H1 (cell line): Measurements from ENCODE around the gene MYH13. TPM values are rescaled to one million over a fixed set of nuclear protein-coding genes. Genes with fewer than 3 reads are reported as not detected.

Experiments used
- CTCF ChIA-PET: fragments of 300-600 bp; sonication (Branson Sonifier 250); formaldehyde crosslinking; loops from one replicate; lab custom pipeline; 2021; ENCODE audit not compliant: partially characterized antibody; lab: Charles Lee
- POLR2A ChIA-PET: fragments of 300-600 bp; sonication (Branson Sonifier 250); formaldehyde crosslinking; loops from one replicate; lab custom pipeline; 2021; ENCODE audit warnings: inconsistent platforms; ENCODE audit not compliant: partially characterized antibody; lab: Charles Lee
- DNase-seq, 2 experiments: peaks; one replicate each; pipeline versions ENCODE4 v3.0.0 to v3.0.0-alpha.2; 2010 to 2022; ENCODE audit warnings: low spot score in 2 of 2, low read depth in 1 of 2, mixed read lengths in 1 of 2
- FAIRE-seq: peaks from 2 replicates; lab custom pipeline; 2011; peaks lifted over from hg19 to GRCh38; lab: Jason Lieb, UNC
- H2AFZ ChIP-seq: 2 replicates; pipeline ENCODE4 v1.8.1; 2012; ENCODE audit warnings: low read length, inconsistent platforms
- H2AK5ac ChIP-seq: 2 replicates; pipeline ENCODE4 v1.6.1; 2013; ENCODE audit warnings: low read depth, low read length
- H2BK120ac ChIP-seq: replicated peaks from 2 replicates; pipeline ENCODE3; 2013; ENCODE audit warnings: low read depth, low read length, inconsistent platforms
- H2BK12ac ChIP-seq: 2 replicates; pipeline ENCODE4 v1.6.1; 2013; ENCODE audit warnings: low read depth, low read length
- H2BK15ac ChIP-seq: 2 replicates; pipeline ENCODE4 v1.6.1; 2013; ENCODE audit warnings: low read length
- H2BK20ac ChIP-seq: 2 replicates; pipeline ENCODE4 v1.6.1; 2013; ENCODE audit warnings: low read length
- H2BK5ac ChIP-seq: 2 replicates; pipeline ENCODE4 v1.6.1; 2013; ENCODE audit warnings: low read depth, low read length
- H3K14ac ChIP-seq: 2 replicates; pipeline ENCODE4 v1.6.1; 2013; ENCODE audit warnings: inconsistent platforms; ENCODE audit not compliant: insufficient read length
- H3K18ac ChIP-seq: 2 replicates; pipeline ENCODE4 v1.6.1; 2013; ENCODE audit warnings: low read length; ENCODE audit errors: extremely low read depth
- H3K23ac ChIP-seq: 2 replicates; pipeline ENCODE4 v1.6.1; 2013; ENCODE audit warnings: inconsistent platforms; ENCODE audit not compliant: insufficient read length
- H3K23me2 ChIP-seq: 2 replicates; pipeline ENCODE4 v1.6.1; 2013; ENCODE audit warnings: low read depth, low read length
- H3K27ac ChIP-seq: 2 replicates; pipeline ENCODE4 v1.6.1; 2011; ENCODE audit warnings: low read depth, low read length, inconsistent platforms
- H3K27me3 ChIP-seq, 4 experiments: replicated peaks in 1 of 4; 1 replicate in 1 of 4; 2 replicates in 3 of 4; pipeline versions ENCODE4 v1.6.1 to v1.8.1; 2011 to 2013; ENCODE audit warnings: low read length in 3 of 4, mild to moderate bottlenecking in 3 of 4, inconsistent platforms in 2 of 4, mixed read lengths in 2 of 4, moderate library complexity in 1 of 4; ENCODE audit not compliant: control insufficient read depth in 3 of 4, insufficient read depth in 3 of 4; ENCODE audit errors: extremely low read depth in 1 of 4
- H3K36me3 ChIP-seq, 4 experiments: 2 replicates each; pipeline versions ENCODE4 v1.6.1 to v1.8.1; 2011 to 2013; ENCODE audit warnings: mild to moderate bottlenecking in 4 of 4, low read length in 3 of 4, moderate library complexity in 2 of 4, control low read depth in 1 of 4, inconsistent platforms in 1 of 4; ENCODE audit not compliant: insufficient read depth in 4 of 4, control insufficient read depth in 2 of 4
- H3K4ac ChIP-seq: replicated peaks from 2 replicates; pipeline ENCODE3; 2013; ENCODE audit warnings: low read length, low read depth, mixed read lengths, inconsistent platforms; ENCODE audit not compliant: insufficient read length
- H3K4me1 ChIP-seq, 4 experiments: replicated peaks in 1 of 4; 1 replicate in 1 of 4; 2 replicates in 3 of 4; pipeline versions ENCODE4 v1.6.1 to v1.8.1; 2011 to 2013; ENCODE audit warnings: low read length in 3 of 4, inconsistent platforms in 2 of 4, mixed read lengths in 1 of 4; ENCODE audit not compliant: insufficient read depth in 4 of 4, control insufficient read depth in 3 of 4
- H3K4me2 ChIP-seq, 2 experiments: 2 replicates each; pipeline versions ENCODE4 v1.6.1 to v1.8.1; 2011 to 2013; ENCODE audit warnings: low read depth in 2 of 2, low read length in 2 of 2, control low read depth in 1 of 2, inconsistent platforms in 1 of 2, mild to moderate bottlenecking in 1 of 2; ENCODE audit not compliant: insufficient read depth in 1 of 2
- H3K4me3 ChIP-seq, 4 experiments: fragments of 200-600, 300-600 bp in 1 of 4; sonication (generic), shearing (Covaris generic), sonication (Bioruptor Twin) in 1 of 4; 2 replicates each; pipeline versions ENCODE4 v1.5.1 to v1.8.1; 2011 to 2016; ENCODE audit warnings: low read length in 4 of 4, low read depth in 3 of 4, control low read depth in 2 of 4, inconsistent platforms in 2 of 4, mild to moderate bottlenecking in 2 of 4, mixed read lengths in 1 of 4, moderate library complexity in 1 of 4; ENCODE audit not compliant: insufficient read depth in 2 of 4; ENCODE audit errors: extremely low read depth in 1 of 4
- H3K56ac ChIP-seq: replicated peaks from 2 replicates; pipeline ENCODE3; 2013; ENCODE audit warnings: low read depth, mild to moderate bottlenecking, mixed read lengths, low read length, inconsistent platforms; ENCODE audit not compliant: insufficient read length
- H3K79me1 ChIP-seq: 2 replicates; pipeline ENCODE4 v1.6.1; 2013; ENCODE audit warnings: low read depth, low read length, control low read depth
- H3K79me2 ChIP-seq, 2 experiments: 2 replicates each; pipeline versions ENCODE4 v1.6.1 to v1.8.1; 2012 to 2013; ENCODE audit warnings: low read length in 2 of 2, mild to moderate bottlenecking in 2 of 2, inconsistent platforms in 1 of 2; ENCODE audit not compliant: insufficient read depth in 2 of 2, control insufficient read depth in 1 of 2
- H3K9ac ChIP-seq, 4 experiments: replicated peaks in 1 of 4; 1 replicate in 1 of 4; 2 replicates in 3 of 4; pipeline versions ENCODE4 v1.6.1 to v1.8.1; 2011 to 2013; ENCODE audit warnings: low read depth in 3 of 4, low read length in 3 of 4, control low read depth in 2 of 4, mild to moderate bottlenecking in 2 of 4, moderate library complexity in 2 of 4, inconsistent platforms in 1 of 4; ENCODE audit errors: extremely low read depth in 1 of 4
- H3K9me3 ChIP-seq, 2 experiments: 2 replicates each; pipeline versions ENCODE4 v1.6.1 to v1.8.1; 2012 to 2013; ENCODE audit warnings: mild to moderate bottlenecking in 2 of 2, moderate library complexity in 2 of 2, control low read depth in 1 of 2, inconsistent platforms in 1 of 2, low read depth in 1 of 2, low read length in 1 of 2, mixed read lengths in 1 of 2; ENCODE audit not compliant: insufficient read depth in 2 of 2
- H4K20me1 ChIP-seq, 2 experiments: replicated peaks in 1 of 2; 2 replicates each; pipeline versions ENCODE3 to v1.8.1; 2011 to 2013; ENCODE audit warnings: inconsistent platforms in 2 of 2, low read length in 2 of 2, mild to moderate bottlenecking in 1 of 2; ENCODE audit not compliant: insufficient read depth in 2 of 2, control insufficient read depth in 1 of 2
- H4K5ac ChIP-seq: 2 replicates; pipeline ENCODE4 v1.6.1; 2013; ENCODE audit warnings: low read length, low read depth, mixed read lengths, inconsistent platforms; ENCODE audit not compliant: insufficient read length
- H4K8ac ChIP-seq: 2 replicates; pipeline ENCODE4 v1.8.0; 2013; ENCODE audit warnings: mild to moderate bottlenecking, moderate library complexity, low read length, inconsistent platforms; ENCODE audit not compliant: insufficient read depth; ENCODE audit errors: extremely low read depth
- H4K91ac ChIP-seq: replicated peaks from 2 replicates; pipeline ENCODE3; 2013; ENCODE audit warnings: low read length, mixed read lengths, inconsistent platforms; ENCODE audit not compliant: insufficient read length
- ASH2L ChIP-seq: fragments of 200-600, 300-600 bp; sonication (generic); IDR thresholded peaks from one replicate; pipeline ENCODE4 v1.7.1; 2017; ENCODE audit warnings: low read length
- CHD1 ChIP-seq: IDR thresholded peaks from 2 replicates; pipeline ENCODE4 v1.6.1; 2012; ENCODE audit warnings: low read depth, low read length, improper control_type of control experiment
- CTCF ChIP-seq, 3 experiments: IDR thresholded peaks; 1 replicate in 2 of 3; 2 replicates in 1 of 3; pipeline versions ENCODE4 v1.5.1 to v1.6.1; 2011; ENCODE audit warnings: low read length in 3 of 3, mild to moderate bottlenecking in 3 of 3, inconsistent platforms in 2 of 3, low read depth in 1 of 3, moderate library complexity in 1 of 3; ENCODE audit not compliant: insufficient read depth in 1 of 3; ENCODE audit errors: control extremely low read depth in 1 of 3
- E2F6 ChIP-seq: IDR thresholded peaks from 2 replicates; pipeline ENCODE4 v1.6.1; 2012; ENCODE audit warnings: inconsistent platforms
- GTF2F1 ChIP-seq: IDR thresholded peaks from 2 replicates; pipeline ENCODE4 v1.6.1; 2012; ENCODE audit warnings: low read depth, low read length, improper control_type of control experiment, borderline replicate concordance
- MAFK ChIP-seq: IDR thresholded peaks from 2 replicates; pipeline ENCODE4 v1.6.1; 2012; ENCODE audit warnings: low read depth, mild to moderate bottlenecking, improper control_type of control experiment, low read length
- POU5F1 ChIP-seq: IDR thresholded peaks from 2 replicates; pipeline ENCODE4 v1.6.1; 2011; ENCODE audit warnings: low read depth, mild to moderate bottlenecking, low read length, moderate library complexity
- RAD21 ChIP-seq, 2 experiments: IDR thresholded peaks in 1 of 2; conservative IDR thresholded peaks in 1 of 2; 2 replicates each; pipeline ENCODE4 v1.6.1; 2011; ENCODE audit warnings: low read depth in 2 of 2, low read length in 2 of 2, improper control_type of control experiment in 1 of 2, inconsistent platforms in 1 of 2, mild to moderate bottlenecking in 1 of 2, moderate library complexity in 1 of 2
- RBBP5 ChIP-seq: IDR thresholded peaks from 2 replicates; pipeline ENCODE4 v1.7.1; 2012; ENCODE audit warnings: low read depth, mild to moderate bottlenecking, inconsistent platforms, low read length, moderate library complexity, borderline replicate concordance
- WGBS, 2 experiments: shearing (Covaris generic) in 1 of 2; methylation state at CpG; one replicate each; pipeline versions ENCODE4 v1.1.6 to v1.1.7; 2013 to 2015; ENCODE audit warnings: low lambda C conversion rate in 2 of 2, mixed read lengths in 2 of 2, inconsistent platforms in 1 of 2, low coverage in 1 of 2, missing lambda C conversion rate in 1 of 2; ENCODE audit not compliant: insufficient replicate concordance in 2 of 2, insufficient coverage in 1 of 2, insufficient read length in 1 of 2; ENCODE audit errors: extremely low coverage in 1 of 2, missing lambda C conversion rate in 1 of 2; 5-methylcytosine and 5-hydroxymethylcytosine counted together
- polyA plus RNA-seq, 7 experiments: library from polyadenylated mRNA; depleted of rRNA in 3 of 7; stranded (reverse) in 5 of 7; unstranded in 2 of 7; fragments of >200 nt in 5 of 7; fragments of 200-250 nt in 2 of 7; gene quantifications; 1 replicate in 5 of 7; 2 replicates in 1 of 7; 4 replicates in 1 of 7; pipeline versions ENCODE4 v1.2.1 to v1.2.3, GENCODE V29; 2011 to 2013; ENCODE audit warnings: missing spikeins in 2 of 7, mixed read lengths in 2 of 7
- total RNA-seq: library from RNA; stranded (reverse); fragmentation: NEBNext Ultra II Directional; extraction: Animal tissue kit (Norgen Biotek cat#: 25700); gene quantifications from 2 replicates; pipeline ENCODE4 v1.2.1, GENCODE V29; 2021

The MYH13 gene
- total and polyA plus RNA-seq, 2 of the 8 experiments (the other 6 are each of a cell fraction or from before 2014, with no cell fraction given) = not detected

- CTCF ChIA-PET = interaction anchor here (0.7 to 11.7 kb wide), 17 partner anchors 9 to 448 kb away, joined by 3 to 176 read pairs (median 3); no protein-coding TSS in a partner anchor
- Histone ChIP-seq H3K14ac (no peak overlapping the region), H2AFZ (no peak overlapping the region), H2BK12ac (no peak overlapping the region), H3K4ac (no peak overlapping the region), H3K9ac (no peak overlapping the region), H4K91ac (no peak overlapping the region), H3K9me3 (0 out of 4 replicates have a peak, but pooled peaks cover 0 to 3% of the 10 kb centered on the region in 2 experiments), H4K8ac (no peak overlapping the region), H3K4me1 (no peaks in the 10 kb centered on the region), H3K27ac (no peak overlapping the region), H2BK5ac (no peak overlapping the region), H3K79me2 (no peaks in the 10 kb centered on the region), H4K5ac (no peak overlapping the region), H3K79me1 (no peaks in the 10 kb centered on the region), H3K23me2 (no peaks in the 10 kb centered on the region; the same call in 1 of the 2 replicates), H3K27me3 (no peaks in the 10 kb centered on the region), H4K20me1 (no peaks in the 10 kb centered on the region), H2BK15ac (no peak overlapping the region), H3K4me3 (no peak overlapping the region), H2BK120ac (no peak overlapping the region), H3K18ac (no peak overlapping the region), H3K23ac (no peak overlapping the region), H2AK5ac (no peak overlapping the region), H3K4me2 (no peak overlapping the region), H3K36me3 (no peaks in the 10 kb centered on the region), H2BK20ac (no peak overlapping the region), H3K56ac (no peak overlapping the region)
- FAIRE-seq = peak; percentile 39
- DNase-seq = peak in 1 of 2 experiments; percentile 71
- 85% methylated on average over 1 of the region's 1 CpG; no CpG with 5 or more reads in 1 of the 2 experiments for WGBS, 2 experiments
- POLR2A ChIA-PET = no interaction called here
- no peak for TF ChIP-seq RBBP5
- TF ChIP-seq MAFK = no peak
- no peak for TF ChIP-seq ASH2L
- no peak for TF ChIP-seq GTF2F1
- peak; percentile 51 to 63 for TF ChIP-seq RAD21 (IDR thresholded peaks at IDR 0.05 in 1 of 2, conservative IDR thresholded peaks at IDR 0.05 in 1 of 2; ENCODE audit: low read depth in 2 of 2, low read length in 2 of 2)
- TF ChIP-seq E2F6 = no peak
- TF ChIP-seq POU5F1 = no peak
- TF ChIP-seq CHD1 = no peak
- peak; percentile 52 to 75 (median 58) for TF ChIP-seq CTCF (IDR thresholded peaks at IDR 0.05; ENCODE audit: control extremely low read depth in 1 of 3, insufficient read depth in 1 of 3, low read depth in 1 of 3, low read length in 3 of 3)
Observed at GRCh38 chr17:10349403-10349802, 23.4 kb downstream of the MYH13 start.
